Pancreas (tissue), 10 donors: ENCODE data around the gene CCDC134. TPM values are rescaled to one million over a fixed set of nuclear protein-coding genes. Genes with fewer than 3 reads are reported as not detected.

ENCODE experiments used
- ATAC-seq, 4 donors: fragments of 200-7000 bp; cut with Tn5 transposase; one replicate each; pipeline versions ENCODE4 v1.8.0 to v1.9.1; 2020; ENCODE audit warnings: mild to moderate bottlenecking in 4 of 4, moderate library complexity in 4 of 4
- DNase-seq, 6 donors: peaks; one replicate each; pipeline ENCODE4 v3.0.0-alpha.2; 2020
- FAIRE-seq: peaks from 2 replicates; lab custom pipeline; 2012; peaks lifted over from hg19 to GRCh38; lab: Jason Lieb, UNC
- H3K27ac ChIP-seq, 4 donors: fragments of 200-600 bp; sonication (generic); 1 replicate in 3 of 4; 2 replicates in 1 of 4; pipeline versions ENCODE4 v1.5.0 to v1.8.0; 2020
- H3K27me3 ChIP-seq, 4 donors: fragments of 200-600 bp; one replicate each; pipeline ENCODE4 v1.8.0; 2021
- H3K36me3 ChIP-seq, 3 donors: fragments of 200-600 bp; sonication (generic) in 1 of 3; one replicate each; pipeline versions ENCODE4 v1.5.0 to v1.8.0; 2020 to 2021
- H3K4me1 ChIP-seq, 3 donors: fragments of 200-600 bp; one replicate each; pipeline ENCODE4 v1.8.0; 2021
- H3K4me3 ChIP-seq, 4 donors: fragments of 200-600 bp; sonication (generic) in 2 of 4; one replicate each; pipeline versions ENCODE4 v1.5.0 to v1.8.0; 2020 to 2021
- H3K9me3 ChIP-seq, 4 donors: fragments of 200-600 bp; one replicate each; pipeline ENCODE4 v1.8.0; 2021
- WGBS, 2 donors: extraction: QIAGEN DNeasy Blood & Tissue Kit; methylation state at CpG; one replicate each; pipeline ENCODE4 v1.1.7; 2013; 5-methylcytosine and 5-hydroxymethylcytosine counted together
- intact Hi-C, 3 donors: fragments of 100-400 bp; cut with DNase I; formaldehyde crosslinking; loops; one replicate each; pipeline versions ENCODE4 v1.11.1 to v1.14.2; 2022
- polyA plus RNA-seq, 2 donors: library from polyadenylated mRNA; stranded (reverse); fragments of 200-250 nt; gene quantifications; one replicate each; pipeline ENCODE4 v1.2.3, GENCODE V29; 2013
- total RNA-seq, 6 donors: library from RNA; stranded (reverse); fragmentation: NEBNext Ultra II Directional in 4 of 6; extraction: Animal tissue kit (Norgen Biotek cat#: 25700) in 4 of 6; gene quantifications; one replicate each; pipeline versions ENCODE4 v1.2.1 to v1.2.4, GENCODE V29; 2021 to 2023
- TF ChIP-seq, protein P1 (sequence below), 4 donors: fragments of 200-600 bp; sonication (generic) in 3 of 4; IDR thresholded peaks; one replicate each; pipeline versions ENCODE4 v1.5.0 to v1.8.0; 2021; ENCODE audit warnings: antibody characterized with exemption in 4 of 4
- donor health status: healthy with polysubstance abuse.
- donor health status: DM: no; HTN: no; CAD: no; lungs with moderate emphysema.
- donor health status: DM: no; HTN: no; CAD: no.
- donor health status: control.
- donor health status: control.
- donor health status: Bipolar disorder and iron deficiency.
- donor health status: DM: yes; HTN: yes; CAD: no.
- donor health status: DM: no; HTN: no; CAD: no.
- donor health status: DM: no; HTN: no; CAD: no.
- donor health status: DM: yes; HTN: yes; CAD: no.

Gene CCDC134
- total and polyA plus RNA-seq, 8 donors = 1.9 to 7.6 (median 4.2) TPM

DNA sequence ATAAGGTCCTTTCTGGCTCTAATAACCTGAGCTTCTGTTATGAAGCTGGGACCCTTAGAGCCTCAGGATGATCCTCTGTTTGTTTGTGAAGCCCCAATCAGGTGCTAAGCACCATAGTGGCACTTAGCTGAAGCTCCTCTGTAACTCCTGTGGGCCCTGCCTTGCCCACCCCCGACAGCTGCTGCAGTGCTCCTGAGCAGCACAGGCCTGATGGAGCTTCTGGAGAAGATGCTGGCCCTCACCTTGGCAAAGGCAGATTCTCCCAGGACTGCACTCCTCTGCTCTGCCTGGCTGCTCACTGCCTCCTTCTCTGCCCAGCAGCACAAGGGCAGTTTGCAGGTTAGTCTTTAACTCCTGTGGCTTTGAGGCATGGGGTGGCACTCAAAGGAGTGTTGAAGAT is 19.0 kb upstream of the CCDC134 start:
- Histone ChIP-seq H3K27ac (no peak overlapping the region), H3K27me3 (no peaks in the 10 kb centered on the region), H3K36me3 (no peaks in the 10 kb centered on the region), H3K4me1 (no peaks in the 10 kb centered on the region), H3K4me3 (no peak overlapping the region), H3K9me3 (no peaks in the 10 kb centered on the region)
- DNase-seq (no peak), FAIRE-seq (no peak), ATAC-seq (no peak)
- intact Hi-C loops = no loop called here
- WGBS, 2 donors = 25 to 45% methylated on average over 1 of the region's 1 CpG
- TF ChIP-seq, protein P1, sequence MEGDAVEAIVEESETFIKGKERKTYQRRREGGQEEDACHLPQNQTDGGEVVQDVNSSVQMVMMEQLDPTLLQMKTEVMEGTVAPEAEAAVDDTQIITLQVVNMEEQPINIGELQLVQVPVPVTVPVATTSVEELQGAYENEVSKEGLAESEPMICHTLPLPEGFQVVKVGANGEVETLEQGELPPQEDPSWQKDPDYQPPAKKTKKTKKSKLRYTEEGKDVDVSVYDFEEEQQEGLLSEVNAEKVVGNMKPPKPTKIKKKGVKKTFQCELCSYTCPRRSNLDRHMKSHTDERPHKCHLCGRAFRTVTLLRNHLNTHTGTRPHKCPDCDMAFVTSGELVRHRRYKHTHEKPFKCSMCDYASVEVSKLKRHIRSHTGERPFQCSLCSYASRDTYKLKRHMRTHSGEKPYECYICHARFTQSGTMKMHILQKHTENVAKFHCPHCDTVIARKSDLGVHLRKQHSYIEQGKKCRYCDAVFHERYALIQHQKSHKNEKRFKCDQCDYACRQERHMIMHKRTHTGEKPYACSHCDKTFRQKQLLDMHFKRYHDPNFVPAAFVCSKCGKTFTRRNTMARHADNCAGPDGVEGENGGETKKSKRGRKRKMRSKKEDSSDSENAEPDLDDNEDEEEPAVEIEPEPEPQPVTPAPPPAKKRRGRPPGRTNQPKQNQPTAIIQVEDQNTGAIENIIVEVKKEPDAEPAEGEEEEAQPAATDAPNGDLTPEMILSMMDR (IDR thresholded peaks at IDR 0.05) = no peak

GRCh38 chr22:41782316-41782715 is 18.2 kb upstream of the CCDC134 start:
- 81 to 82% methylated on average over 6 of the region's 6 CpGs for WGBS, 2 donors
- Histone ChIP-seq H3K36me3 (no peaks in the 10 kb centered on the region), H3K4me3 (no peak overlapping the region), H3K9me3 (no peaks in the 10 kb centered on the region), H3K27ac (no peak overlapping the region), H3K27me3 (no peaks in the 10 kb centered on the region), H3K4me1 (no peaks in the 10 kb centered on the region)
- ATAC-seq (no peak), DNase-seq (no peak), FAIRE-seq (no peak)
- intact Hi-C loops = no loop called here
- TF ChIP-seq, protein P1 (IDR thresholded peaks at IDR 0.05) = no peak

GRCh38 chr22:41782751-41783150 is 17.7 kb upstream of the CCDC134 start:
- Histone ChIP-seq H3K27ac (no peak overlapping the region), H3K4me1 (no peaks in the 10 kb centered on the region), H3K9me3 (no peaks in the 10 kb centered on the region), H3K27me3 (no peaks in the 10 kb centered on the region), H3K36me3 (no peaks in the 10 kb centered on the region), H3K4me3 (no peak overlapping the region)
- FAIRE-seq = no peak
- ATAC-seq = no peak
- TF ChIP-seq, protein P1 (IDR thresholded peaks at IDR 0.05) = no peak
- WGBS, 2 donors = 71 to 86% methylated on average over 2 of the region's 2 CpGs
- intact Hi-C loops = no loop called here
- DNase-seq = no peak

DNA sequence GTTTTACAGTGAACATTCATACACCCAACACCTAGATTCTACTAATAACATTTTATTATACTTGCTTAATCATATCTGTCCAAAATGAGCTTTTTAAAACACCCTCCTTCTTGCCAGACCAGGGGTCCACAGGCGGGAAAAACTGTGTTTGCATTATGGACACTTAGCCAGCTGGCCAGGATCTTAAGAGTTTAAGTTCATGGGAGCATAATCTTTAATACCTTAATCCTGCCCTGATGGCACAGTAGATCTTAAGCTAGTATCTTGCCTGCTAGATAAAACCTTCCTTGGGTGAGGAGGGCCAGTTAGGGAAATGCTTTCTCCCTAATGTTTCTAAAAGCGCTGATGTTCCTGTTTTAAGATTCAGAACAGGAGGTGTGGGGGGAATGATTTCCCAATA is 13.1 kb upstream of the CCDC134 start:
- Histone ChIP-seq H3K27me3 (no peaks in the 10 kb centered on the region), H3K36me3 (no peaks in the 10 kb centered on the region), H3K9me3 (no peaks in the 10 kb centered on the region), H3K4me1 (no peaks in the 10 kb centered on the region), H3K27ac (no peak overlapping the region), H3K4me3 (no peak overlapping the region)
- WGBS, 2 donors = 73 to 78% methylated on average over 2 of the region's 2 CpGs
- intact Hi-C loops = no loop called here
- FAIRE-seq (no peak), DNase-seq (no peak), ATAC-seq (no peak)
- TF ChIP-seq, protein P1 (IDR thresholded peaks at IDR 0.05) = no peak

DNA sequence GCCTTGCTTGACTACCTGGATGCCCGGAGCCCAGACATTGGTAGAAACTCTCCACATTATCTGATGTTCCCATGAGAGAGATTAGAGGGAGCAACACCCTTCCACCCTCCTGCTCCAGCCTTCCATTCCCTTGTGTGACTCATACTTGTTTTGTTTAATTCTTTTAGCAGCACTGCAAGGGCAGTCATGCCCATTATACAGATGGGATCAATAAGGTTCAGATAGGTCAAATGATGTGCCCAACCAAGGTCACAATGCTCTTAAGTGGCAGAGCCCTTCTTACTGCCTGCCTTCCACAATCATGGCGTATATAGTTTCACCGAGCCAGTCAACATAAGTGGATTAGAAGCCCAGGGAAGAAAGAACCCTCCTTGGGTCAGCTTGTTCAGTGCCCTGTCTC is 6.6 kb upstream of the CCDC134 start:
- DNase-seq (no peak), ATAC-seq (no peak), FAIRE-seq (no peak)
- H3K27me3 ChIP-seq = no peaks in the 10 kb centered on the region
- no peaks in the 10 kb centered on the region for H3K36me3 ChIP-seq
- TF ChIP-seq, protein P1 (IDR thresholded peaks at IDR 0.05) = no peak
- intact Hi-C loops = no loop called here
- H3K4me3 ChIP-seq = no peak overlapping the region
- H3K4me1 ChIP-seq = no peaks in the 10 kb centered on the region
- no peaks in the 10 kb centered on the region for H3K9me3 ChIP-seq
- WGBS, 2 donors = 94 to 96% methylated on average over 3 of the region's 3 CpGs
- H3K27ac ChIP-seq = no peak overlapping the region
